HepG2 (cell line): ENCODE data around the gene HES3. TPM values are rescaled to one million over a fixed set of nuclear protein-coding genes. Genes with fewer than 3 reads are reported as not detected.

Experiments
- CTCF ChIP-seq: sonication (generic); formaldehyde crosslinking; IDR thresholded peaks from 2 replicates; pipeline ENCODE4 v1.5.0; 2020; ENCODE audit warnings: mild to moderate bottlenecking, missing genetic modification reagents, moderate library complexity
- IKZF1 ChIP-seq: fragments of 450-650 bp; IDR thresholded peaks from 2 replicates; pipeline ENCODE4 v1.7.1; 2016
- IRF2 ChIP-seq: IDR thresholded peaks from 2 replicates; pipeline ENCODE4 v1.6.1; 2018; ENCODE audit warnings: missing genetic modification reagents, missing compliant biosample characterization
- MYC ChIP-seq: sonication (generic); formaldehyde crosslinking; IDR thresholded peaks from 2 replicates; pipeline ENCODE4 v1.9.0; 2021; ENCODE audit warnings: missing genetic modification reagents, borderline replicate concordance
- PHF8 ChIP-seq: sonication (generic); formaldehyde crosslinking; IDR thresholded peaks from 2 replicates; pipeline ENCODE4 v1.5.0; 2020; ENCODE audit warnings: missing genetic modification reagents
- PLSCR1 ChIP-seq: sonication (generic); formaldehyde crosslinking; IDR thresholded peaks from 2 replicates; pipeline ENCODE4 v1.5.0; 2020; ENCODE audit warnings: missing genetic modification reagents, mild to moderate bottlenecking, borderline replicate concordance
- TSC22D2 ChIP-seq: sonication (generic); formaldehyde crosslinking; IDR thresholded peaks from 2 replicates; pipeline ENCODE4 v1.5.1; 2020; ENCODE audit warnings: missing genetic modification reagents, mild to moderate bottlenecking, borderline replicate concordance
- ZBTB14 ChIP-seq: sonication (generic); formaldehyde crosslinking; IDR thresholded peaks from 2 replicates; pipeline ENCODE4 v1.4.0; 2020; ENCODE audit warnings: missing genetic modification reagents
- ZNF318 ChIP-seq: sonication (generic); formaldehyde crosslinking; IDR thresholded peaks from 2 replicates; pipeline ENCODE4 v1.4.0; 2020; ENCODE audit warnings: mild to moderate bottlenecking, missing genetic modification reagents
- ZNF564 ChIP-seq: sonication (generic); formaldehyde crosslinking; IDR thresholded peaks from 2 replicates; pipeline ENCODE4 v1.8.1; 2023; ENCODE audit warnings: mild to moderate bottlenecking, missing genetic modification reagents
- ZNF607 ChIP-seq: sonication (generic); formaldehyde crosslinking; IDR thresholded peaks from 2 replicates; pipeline ENCODE4 v1.5.1; 2020; ENCODE audit warnings: missing genetic modification reagents, mild to moderate bottlenecking, borderline replicate concordance
- ZNF619 ChIP-seq: sonication (generic); formaldehyde crosslinking; IDR thresholded peaks from 2 replicates; pipeline ENCODE4 v1.4.0; 2020; ENCODE audit warnings: mild to moderate bottlenecking, missing genetic modification reagents
- ZNF782 ChIP-seq: sonication (generic); formaldehyde crosslinking; IDR thresholded peaks from 2 replicates; pipeline ENCODE4 v1.4.0; 2020; ENCODE audit warnings: missing genetic modification reagents, mild to moderate bottlenecking, borderline replicate concordance
- polyA plus RNA-seq, 8 experiments: library from polyadenylated mRNA; depleted of rRNA in 3 of 8; stranded (reverse) in 7 of 8; unstranded in 1 of 8; fragments of >200 nt; fragmentation: Illumina TruSeq in 4 of 8; extraction: Trizol in 4 of 8; gene quantifications; 2 replicates each; pipeline versions ENCODE4 v1.2.1 to v1.2.3, GENCODE V29; 2011 to 2016; ENCODE audit warnings: low read depth in 4 of 8, missing spikeins in 1 of 8, mixed read lengths in 1 of 8; ENCODE audit not compliant: insufficient read depth in 1 of 8
- total RNA-seq, 5 experiments: library from RNA; depleted of rRNA; stranded (reverse); fragments of >200 nt; fragmentation: Illumina TruSeq; extraction: Trizol; gene quantifications; 2 replicates each; pipeline ENCODE4 v1.2.3, GENCODE V29; 2016; ENCODE audit warnings: low read depth in 1 of 5
- TF ChIP-seq, protein P1 (sequence below): sonication (generic); formaldehyde crosslinking; IDR thresholded peaks from 2 replicates; pipeline ENCODE4 v1.5.0; 2020; ENCODE audit warnings: mild to moderate bottlenecking, missing genetic modification reagents

HES3 gene
- total and polyA plus RNA-seq, 2 of the 13 experiments (the other 11 are each of a cell fraction or from before 2014, with no cell fraction given) = not detected

DNA sequence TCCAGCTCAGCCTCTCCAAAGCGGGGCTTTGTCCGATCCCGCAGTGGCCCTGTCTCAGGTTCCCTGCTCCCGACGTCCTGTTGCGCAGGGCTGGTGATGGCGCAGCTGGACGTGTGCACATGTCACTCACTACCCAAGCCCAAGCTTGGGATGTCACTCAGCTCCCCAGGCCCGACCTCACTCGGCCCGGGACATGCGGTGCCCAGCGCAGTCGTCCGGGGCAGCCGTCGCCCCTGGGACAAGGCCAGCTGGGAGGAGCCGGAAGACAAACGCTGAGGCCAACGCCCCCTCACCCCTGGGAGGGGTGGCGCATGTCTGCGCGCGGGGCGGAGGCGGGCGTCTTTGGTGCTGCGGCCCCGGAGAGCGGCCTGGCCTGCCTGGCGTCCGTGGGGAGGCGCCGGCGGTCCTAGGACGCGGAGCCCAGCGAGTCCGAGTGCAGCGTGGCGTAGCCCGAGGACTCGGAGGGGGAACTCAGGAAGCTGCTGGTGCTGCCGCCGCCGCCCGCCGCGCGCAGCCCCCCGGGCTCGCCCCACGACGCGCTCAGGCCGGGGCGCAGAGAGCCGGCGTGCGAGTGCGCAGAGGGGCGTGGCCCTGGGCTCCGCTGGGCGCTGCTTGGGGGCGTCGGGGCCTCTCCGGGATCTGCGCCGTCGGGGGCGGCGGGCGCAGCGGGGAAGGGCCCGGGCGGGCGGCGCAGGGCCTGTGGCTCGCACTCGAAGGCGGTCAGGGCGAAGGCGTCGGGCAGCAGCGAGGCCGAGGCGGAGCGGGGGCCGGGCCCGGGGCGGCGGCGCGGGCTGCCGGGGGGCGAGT, 5.2 kb downstream of the HES3 start (continued):
- no peak for TF ChIP-seq ZNF318
- no peak for TF ChIP-seq ZNF782 (CRISPR knock-in tag)
- no peak for TF ChIP-seq ZBTB14 (CRISPR knock-in tag)
- TF ChIP-seq ZNF564 = peak; percentile 97
- no peak for TF ChIP-seq ZNF607 (CRISPR knock-in tag)
- TF ChIP-seq IKZF1 = no peak
- TF ChIP-seq PLSCR1 = no peak
- TF ChIP-seq IRF2 (CRISPR knock-in tag) = no peak
- no peak; the same call in 1 of the 2 replicates for TF ChIP-seq PHF8 (CRISPR knock-in tag)
- no peak for TF ChIP-seq MYC (CRISPR knock-in tag)
- TF ChIP-seq ZNF619 (CRISPR knock-in tag) = no peak
- TF ChIP-seq, protein P1, sequence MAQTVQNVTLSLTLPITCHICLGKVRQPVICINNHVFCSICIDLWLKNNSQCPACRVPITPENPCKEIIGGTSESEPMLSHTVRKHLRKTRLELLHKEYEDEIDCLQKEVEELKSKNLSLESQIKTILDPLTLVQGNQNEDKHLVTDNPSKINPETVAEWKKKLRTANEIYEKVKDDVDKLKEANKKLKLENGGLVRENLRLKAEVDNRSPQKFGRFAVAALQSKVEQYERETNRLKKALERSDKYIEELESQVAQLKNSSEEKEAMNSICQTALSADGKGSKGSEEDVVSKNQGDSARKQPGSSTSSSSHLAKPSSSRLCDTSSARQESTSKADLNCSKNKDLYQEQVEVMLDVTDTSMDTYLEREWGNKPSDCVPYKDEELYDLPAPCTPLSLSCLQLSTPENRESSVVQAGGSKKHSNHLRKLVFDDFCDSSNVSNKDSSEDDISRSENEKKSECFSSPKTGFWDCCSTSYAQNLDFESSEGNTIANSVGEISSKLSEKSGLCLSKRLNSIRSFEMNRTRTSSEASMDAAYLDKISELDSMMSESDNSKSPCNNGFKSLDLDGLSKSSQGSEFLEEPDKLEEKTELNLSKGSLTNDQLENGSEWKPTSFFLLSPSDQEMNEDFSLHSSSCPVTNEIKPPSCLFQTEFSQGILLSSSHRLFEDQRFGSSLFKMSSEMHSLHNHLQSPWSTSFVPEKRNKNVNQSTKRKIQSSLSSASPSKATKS (CRISPR knock-in tag) = no peak
- TF ChIP-seq CTCF = peak; percentile 25; the same call in 1 of the 2 replicates
- no peak for TF ChIP-seq TSC22D2 (CRISPR knock-in tag)
